IPS-18a (cell line): Measurements from ENCODE around the gene ZNF792.
"Not testable (repeated sequence)": the region's sequence is repeated elsewhere in the genome, so short reads cannot be mapped to it uniquely, and the experiment has no call there.

Experiments used
- H3K27ac ChIP-seq: one replicate; pipeline ENCODE4 v1.5.1; 2013; ENCODE audit warnings: low read length
- H3K27me3 ChIP-seq: one replicate; pipeline ENCODE4 v1.6.1; 2013; ENCODE audit warnings: mild to moderate bottlenecking, low read length; ENCODE audit not compliant: control insufficient read depth, insufficient read depth
- H3K36me3 ChIP-seq: one replicate; pipeline ENCODE4 v1.6.1; 2013; ENCODE audit warnings: low read depth, low read length; ENCODE audit not compliant: control insufficient read depth
- H3K4me1 ChIP-seq: one replicate; pipeline ENCODE4 v1.6.1; 2013; ENCODE audit warnings: low read depth, low read length; ENCODE audit not compliant: control insufficient read depth
- H3K4me3 ChIP-seq: one replicate; pipeline ENCODE4 v1.5.1; 2013; ENCODE audit warnings: low read length
- H3K9ac ChIP-seq: one replicate; pipeline ENCODE4 v1.6.1; 2013; ENCODE audit warnings: mild to moderate bottlenecking, low read length, moderate library complexity
- H3K9me3 ChIP-seq: one replicate; pipeline ENCODE4 v1.6.1; 2013; ENCODE audit warnings: low read depth, low read length; ENCODE audit not compliant: control insufficient read depth

Gene ZNF792

GRCh38 chr19:34994643-34995541 is 30.9 kb upstream of the ZNF792 start:
- no peaks in the 10 kb centered on the region for H3K27me3 ChIP-seq
- H3K9ac ChIP-seq: no peak overlapping the region
- H3K36me3 ChIP-seq: no peaks in the 10 kb centered on the region
- no peaks in the 10 kb centered on the region for H3K9me3 ChIP-seq
- no peak overlapping the region for H3K4me3 ChIP-seq
- no peak overlapping the region for H3K27ac ChIP-seq
- H3K4me1 ChIP-seq: peaks cover 5% of the 10 kb centered on the region

DNA sequence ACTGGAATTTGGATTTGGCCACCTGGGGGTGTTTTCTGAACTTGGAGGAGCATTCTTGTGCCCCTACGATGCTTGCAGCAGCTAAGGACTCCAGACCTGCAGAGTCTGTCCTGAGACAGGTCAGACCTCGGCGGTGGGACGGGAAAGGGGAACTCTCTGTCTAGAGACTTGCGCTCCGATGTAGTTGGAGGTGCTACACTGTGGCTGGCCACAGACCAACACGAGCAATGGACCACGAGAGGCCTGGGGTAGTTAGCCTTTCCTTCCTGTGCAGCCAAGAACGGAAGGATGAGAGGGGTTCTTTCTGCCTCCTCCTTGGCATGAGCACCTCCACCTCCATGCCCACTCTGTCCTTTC is 30.2 kb upstream of the ZNF792 start:
- no peaks in the 10 kb centered on the region for H3K27me3 ChIP-seq
- H3K4me3 ChIP-seq: no peak overlapping the region
- H3K9ac ChIP-seq: no peak overlapping the region
- no peaks in the 10 kb centered on the region for H3K9me3 ChIP-seq
- peaks cover 5% of the 10 kb centered on the region for H3K4me1 ChIP-seq
- H3K27ac ChIP-seq: no peak overlapping the region
- H3K36me3 ChIP-seq: no peaks in the 10 kb centered on the region

GRCh38 chr19:34992582-34992981 is 28.6 kb upstream of the ZNF792 start:
- H3K9ac ChIP-seq: not testable (repeated sequence)

DNA sequence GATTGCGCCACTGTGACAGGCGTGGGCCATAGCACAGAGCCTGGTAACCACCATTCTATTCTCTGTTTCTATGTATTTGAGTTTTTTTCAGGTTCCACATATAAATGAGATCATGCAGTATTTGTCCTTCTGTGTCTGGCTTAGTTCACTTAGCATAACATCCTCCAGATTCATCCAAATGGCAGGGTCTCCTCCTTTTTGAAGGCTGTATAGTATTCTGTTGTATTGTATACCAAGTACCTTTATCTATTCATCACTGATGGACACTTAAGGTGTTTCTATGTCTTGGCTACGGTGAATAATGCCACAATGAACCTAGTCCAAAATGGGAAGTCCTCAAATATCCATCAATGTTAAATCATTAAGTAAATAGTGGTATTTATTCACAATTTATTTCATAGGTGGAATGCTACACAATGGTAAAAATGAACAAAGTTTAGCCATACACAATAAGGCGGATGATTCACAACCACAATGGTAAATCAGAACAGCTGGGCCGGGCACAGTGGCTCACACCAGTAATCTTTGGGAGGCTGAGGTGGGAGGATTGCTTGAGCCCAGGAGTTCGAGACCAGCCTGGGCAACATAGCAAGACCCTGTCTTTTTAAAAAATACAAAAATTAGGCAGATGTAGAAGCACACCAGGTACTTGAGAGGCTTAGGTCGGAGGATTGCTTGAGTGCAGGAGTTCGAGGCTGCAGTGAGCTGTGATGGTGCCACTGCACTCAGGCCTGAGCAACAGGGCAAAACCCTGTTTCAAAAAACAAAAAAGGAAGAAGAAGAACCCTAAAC is 27.7 kb upstream of the ZNF792 start:
- H3K9me3 ChIP-seq: no peaks in the 10 kb centered on the region
- H3K4me3 ChIP-seq: no peak overlapping the region
- no peaks in the 10 kb centered on the region for H3K36me3 ChIP-seq
- H3K27me3 ChIP-seq: no peaks in the 10 kb centered on the region
- no peak overlapping the region for H3K9ac ChIP-seq
- H3K27ac ChIP-seq: no peak overlapping the region
- no peaks in the 10 kb centered on the region for H3K4me1 ChIP-seq

More at GRCh38 chr19:34992582-34992981, 28.6 kb upstream of the ZNF792 start:
- H3K4me3 ChIP-seq, H3K27me3 ChIP-seq, H3K9me3 ChIP-seq, H3K36me3 ChIP-seq, H3K27ac ChIP-seq, H3K4me1 ChIP-seq: not testable (repeated sequence)

DNA sequence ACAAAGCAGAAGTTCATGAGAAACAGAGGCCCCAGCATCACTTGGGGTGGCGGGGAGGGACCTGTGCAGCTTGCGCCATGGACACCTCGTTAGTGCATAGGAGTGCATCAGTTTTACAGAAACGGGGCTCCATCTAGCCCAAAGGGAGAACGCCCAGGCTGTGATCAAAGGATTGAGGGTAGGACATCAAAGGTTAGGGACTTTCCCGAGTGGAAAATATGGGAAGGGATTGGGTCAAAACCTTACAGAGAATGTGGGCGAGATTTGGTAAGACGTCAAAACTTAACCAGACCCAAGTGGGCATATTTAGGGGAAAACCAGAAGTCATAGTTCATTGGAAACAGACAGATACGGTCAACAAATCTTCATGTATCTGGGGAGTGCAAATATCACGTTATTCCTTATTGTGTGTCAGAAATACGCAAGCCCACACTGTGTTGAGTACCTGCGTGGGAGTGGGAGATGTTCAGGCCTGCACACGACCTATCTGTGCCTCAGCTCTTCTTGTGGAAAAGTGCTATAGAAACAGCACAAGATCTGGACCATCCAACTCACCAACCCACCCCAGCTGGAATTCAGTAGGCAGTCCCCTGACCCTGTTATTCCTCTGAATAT is 26.7 kb upstream of the ZNF792 start:
- Histone ChIP-seq H3K4me1 (peaks cover 2% of the 10 kb centered on the region), H3K4me3 (no peak overlapping the region), H3K27ac (no peak overlapping the region), H3K9ac (no peak overlapping the region), H3K9me3 (no peaks in the 10 kb centered on the region), H3K27me3 (no peaks in the 10 kb centered on the region), H3K36me3 (no peaks in the 10 kb centered on the region)

- Histone ChIP-seq H3K27me3 (no peaks in the 10 kb centered on the region), H3K36me3 (no peaks in the 10 kb centered on the region), H3K4me3 (no peak overlapping the region), H3K9ac (no peak overlapping the region), H3K9me3 (no peaks in the 10 kb centered on the region), H3K4me1 (peaks cover 9% of the 10 kb centered on the region), H3K27ac (no peak overlapping the region)
These were observed 25.3 kb upstream of the ZNF792 start for GRCh38 chr19:34989298-34989697.

DNA sequence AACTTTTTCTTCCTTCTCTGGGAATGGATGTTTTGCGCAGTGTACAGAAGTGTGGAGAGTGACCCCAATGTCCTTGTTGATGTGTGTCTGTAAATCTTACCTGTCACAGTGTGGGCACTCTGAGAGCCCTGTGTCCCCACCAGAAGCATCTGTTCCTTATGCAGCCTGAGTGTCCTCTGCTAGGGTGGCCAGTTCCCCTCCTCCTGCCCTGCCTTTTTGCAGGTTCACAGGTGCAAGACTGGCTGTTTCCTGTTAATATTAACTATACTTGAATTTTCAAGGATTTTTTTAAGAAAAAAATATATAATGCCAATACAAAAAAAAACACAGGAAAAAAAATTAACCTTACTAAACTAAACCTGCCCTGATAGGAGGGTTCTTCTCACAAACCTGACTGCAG is 24.1 kb upstream of the ZNF792 start:
- Histone ChIP-seq H3K9me3 (no peaks in the 10 kb centered on the region), H3K27me3 (no peaks in the 10 kb centered on the region), H3K27ac (no peak overlapping the region), H3K4me3 (no peak overlapping the region), H3K4me1 (peaks cover 9% of the 10 kb centered on the region), H3K9ac (no peak overlapping the region), H3K36me3 (no peaks in the 10 kb centered on the region)

DNA sequence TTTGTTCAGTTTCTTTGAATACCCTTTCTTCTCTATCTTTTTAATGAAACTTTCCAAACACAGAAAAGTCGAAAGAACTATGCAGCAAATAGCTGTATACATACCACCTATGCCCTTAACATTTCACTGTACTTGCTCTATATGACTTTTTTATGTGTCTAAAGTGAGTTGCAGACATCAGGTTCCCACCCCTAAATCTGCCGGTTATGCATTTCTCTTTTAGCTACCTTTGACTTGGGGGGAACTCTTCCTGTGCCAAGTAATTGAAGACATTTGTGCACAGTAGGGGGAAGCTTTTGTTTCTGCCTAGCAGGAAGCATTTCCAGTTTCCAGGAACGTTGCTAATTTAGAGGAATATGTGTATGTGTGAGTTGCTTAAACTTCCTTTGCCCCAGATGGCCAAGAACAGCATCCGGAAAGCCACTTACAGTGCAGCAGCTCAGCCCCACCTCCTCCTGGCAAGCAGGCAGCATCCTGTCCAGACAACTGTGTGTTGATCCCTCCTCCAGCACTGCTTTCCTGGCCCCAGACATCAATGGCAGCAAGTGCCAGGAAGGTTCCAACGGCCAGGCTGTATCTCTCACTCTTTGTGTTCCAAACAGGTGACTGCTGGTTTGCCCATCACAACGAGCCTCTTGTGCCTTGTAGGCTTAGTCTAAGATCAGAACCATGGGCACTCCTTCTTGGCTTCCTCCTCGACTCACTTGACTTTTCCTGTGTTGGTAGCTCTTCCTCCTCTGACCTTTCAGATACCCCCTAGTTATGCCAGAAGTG is 21.4 kb upstream of the ZNF792 start:
- no peaks in the 10 kb centered on the region for H3K36me3 ChIP-seq
- no peak overlapping the region for H3K9ac ChIP-seq
- no peak overlapping the region for H3K27ac ChIP-seq
- H3K9me3 ChIP-seq: no peaks in the 10 kb centered on the region
- no peak overlapping the region for H3K4me3 ChIP-seq
- H3K4me1 ChIP-seq: peaks cover 9% of the 10 kb centered on the region
- H3K27me3 ChIP-seq: no peaks in the 10 kb centered on the region

- Histone ChIP-seq H3K27ac (no peak overlapping the region), H3K27me3 (no peaks in the 10 kb centered on the region), H3K4me3 (no peak overlapping the region), H3K9me3 (no peaks in the 10 kb centered on the region), H3K9ac (no peak overlapping the region), H3K4me1 (peaks cover 9% of the 10 kb centered on the region), H3K36me3 (no peaks in the 10 kb centered on the region)
These were observed 20.3 kb upstream of the ZNF792 start for GRCh38 chr19:34984287-34984686.

DNA sequence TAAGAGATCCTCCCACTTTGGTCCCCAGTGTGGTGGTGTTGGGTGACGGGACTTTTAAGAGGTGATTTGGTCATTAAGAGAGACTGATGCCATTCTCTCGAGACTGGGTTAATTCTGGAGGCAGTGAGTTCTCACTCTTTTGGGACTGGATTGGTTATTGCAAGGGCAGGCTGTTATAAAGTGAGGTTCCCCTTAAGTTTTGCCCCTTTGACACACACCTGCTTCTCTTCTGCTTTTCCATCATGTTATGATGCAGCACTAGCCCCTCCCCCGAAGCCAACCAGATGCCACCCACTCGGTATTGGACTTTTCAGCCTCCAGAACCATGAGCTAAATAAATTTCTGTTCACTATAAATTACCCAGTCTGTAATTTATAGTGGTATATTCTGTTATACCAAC is 19.8 kb upstream of the ZNF792 start:
- Histone ChIP-seq H3K27ac (no peak overlapping the region), H3K27me3 (no peaks in the 10 kb centered on the region), H3K4me3 (no peak overlapping the region), H3K9ac (no peak overlapping the region), H3K36me3 (no peaks in the 10 kb centered on the region), H3K4me1 (peaks cover 9% of the 10 kb centered on the region), H3K9me3 (no peaks in the 10 kb centered on the region)

DNA sequence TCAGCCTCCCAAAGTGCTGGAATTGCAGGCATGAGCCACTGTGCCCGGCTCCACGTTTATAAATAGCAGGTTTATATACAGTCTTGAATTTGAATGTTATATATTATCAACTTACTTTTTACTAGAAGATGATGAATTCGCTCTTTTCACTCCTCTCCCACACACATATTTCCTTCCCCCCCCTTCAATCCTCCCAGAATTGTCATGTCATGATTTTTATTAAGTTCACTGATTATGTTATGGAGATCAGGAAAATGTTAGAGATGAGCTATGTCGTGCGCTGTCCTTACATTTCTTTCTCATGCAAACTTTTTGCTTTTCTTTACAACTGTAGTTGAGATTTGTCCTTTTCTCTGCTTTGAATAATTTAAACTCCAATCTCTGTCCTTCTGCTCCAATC is 18.2 kb upstream of the ZNF792 start:
- Histone ChIP-seq H3K27me3 (no peaks in the 10 kb centered on the region), H3K27ac (no peak overlapping the region), H3K4me1 (peaks cover 9% of the 10 kb centered on the region), H3K36me3 (no peaks in the 10 kb centered on the region), H3K9ac (no peak overlapping the region), H3K9me3 (no peaks in the 10 kb centered on the region), H3K4me3 (no peak overlapping the region)
